GM19328 (cell line): ENCODE measurements around the gene GARNL3.
A peak's percentile ranks its signal among the peaks of the same experiment; 100 is the strongest.

Source experiments
- ATAC-seq: cut with Tn5 transposase; IDR thresholded peaks from one replicate; pipeline ENCODE4 v1.9.1; 2021; ENCODE audit warnings: mild to moderate bottlenecking, moderate library complexity; ENCODE audit not compliant: unreplicated experiment

Gene GARNL3

DNA sequence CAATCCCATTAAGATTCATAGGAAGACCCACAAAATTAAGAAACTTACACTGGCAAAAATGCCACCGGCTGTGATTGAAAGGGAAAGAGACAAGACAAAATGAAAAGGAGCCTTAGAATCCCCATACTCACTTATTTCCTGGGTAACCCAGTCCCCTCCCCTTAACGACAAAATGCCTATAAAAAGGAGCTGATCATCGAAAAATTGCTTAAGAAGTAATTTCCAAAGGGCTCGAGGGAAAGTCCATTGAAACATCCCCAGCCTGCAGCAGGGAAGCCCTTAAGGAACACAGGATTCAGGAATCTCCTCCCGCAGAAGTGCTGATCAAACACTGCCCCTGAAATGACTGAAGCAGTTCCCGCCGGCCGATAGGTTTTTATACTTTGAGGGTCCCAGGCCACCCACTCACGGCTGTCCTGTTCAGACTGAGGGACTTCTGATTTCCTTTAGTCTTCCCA is 158.9 kb downstream of the GARNL3 start:
- no peak for ATAC-seq

DNA sequence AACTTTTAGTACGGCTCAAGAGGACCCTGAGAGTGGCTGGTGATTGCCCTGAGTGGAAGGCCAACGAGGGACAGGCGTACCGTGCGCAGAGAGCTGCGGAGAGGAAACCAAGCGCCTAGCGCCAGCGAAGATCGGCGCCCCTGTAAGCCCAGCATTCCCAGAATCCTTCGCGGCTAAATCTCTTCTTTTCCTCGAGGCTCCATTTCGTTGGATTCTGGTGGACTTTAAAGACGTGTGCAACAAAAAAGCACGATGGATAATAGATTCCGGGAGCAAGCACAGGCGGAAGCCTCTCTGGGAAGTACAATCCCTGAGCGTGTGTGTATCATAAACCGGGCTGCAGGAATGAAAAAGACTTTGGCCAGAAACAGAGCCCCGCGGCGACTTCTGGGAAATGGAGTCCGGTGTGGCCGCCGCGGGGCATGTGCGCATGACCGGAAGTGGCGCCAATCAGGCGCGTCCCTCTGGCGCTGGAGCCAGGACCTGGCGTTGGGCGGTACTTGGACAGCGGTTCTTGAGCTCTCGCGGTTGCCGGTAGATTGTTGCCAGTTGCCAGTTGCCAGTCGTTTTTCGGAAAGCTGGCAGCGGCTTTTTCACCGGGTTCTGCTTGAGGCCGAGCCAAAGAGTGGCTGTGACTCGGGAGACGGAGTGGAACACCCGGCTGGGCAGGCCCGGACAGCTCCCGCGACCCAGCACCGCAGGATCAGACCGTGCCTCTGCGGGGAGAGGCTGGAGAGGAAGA is 159.5 kb downstream of the GARNL3 start, which contains the start of gene ZNF79:
Gene ZNF79 (plus strand): TSS at position 449 of the 742 bp plus-strand sequence. CDS start 406 bp downstream, outside the sequence.
- peak; percentile 77 for ATAC-seq

DNA sequence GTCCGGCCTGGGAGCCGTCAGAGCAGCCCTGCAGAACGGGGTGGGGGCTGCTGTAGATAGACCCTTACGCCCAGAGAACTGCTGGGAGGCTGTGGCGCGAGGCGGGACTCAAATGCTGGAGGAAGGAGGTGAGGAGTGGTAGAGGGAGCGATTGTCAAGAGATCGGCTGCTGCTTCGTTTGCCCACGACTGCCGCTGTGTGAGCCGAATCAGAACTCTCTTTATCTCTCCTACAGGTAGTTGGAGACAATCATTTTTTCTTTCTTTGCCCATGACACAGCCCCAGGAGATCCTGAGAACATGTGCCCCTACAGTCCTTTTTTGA is 160.1 kb downstream of the GARNL3 start:
- no peak for ATAC-seq

DNA sequence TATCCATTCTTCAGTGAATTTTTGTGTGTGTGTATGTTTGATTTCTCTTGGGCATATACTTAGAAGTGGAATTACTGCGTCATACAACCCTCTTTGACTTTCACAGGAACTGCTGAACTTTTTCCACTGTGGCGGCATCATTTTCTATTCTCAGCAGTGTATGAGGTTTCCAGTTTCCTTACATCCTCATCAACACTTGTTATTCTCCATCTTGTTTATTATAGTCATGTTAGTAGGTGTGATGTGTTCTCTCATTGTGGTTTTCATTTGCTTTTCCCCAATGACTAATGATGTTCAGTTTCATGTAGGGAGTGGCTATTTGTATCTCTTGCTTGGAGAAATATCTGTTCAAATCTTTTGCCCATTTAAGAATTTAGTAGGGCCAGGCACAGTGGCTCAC is 162.2 kb downstream of the GARNL3 start:
- no peak for ATAC-seq

DNA sequence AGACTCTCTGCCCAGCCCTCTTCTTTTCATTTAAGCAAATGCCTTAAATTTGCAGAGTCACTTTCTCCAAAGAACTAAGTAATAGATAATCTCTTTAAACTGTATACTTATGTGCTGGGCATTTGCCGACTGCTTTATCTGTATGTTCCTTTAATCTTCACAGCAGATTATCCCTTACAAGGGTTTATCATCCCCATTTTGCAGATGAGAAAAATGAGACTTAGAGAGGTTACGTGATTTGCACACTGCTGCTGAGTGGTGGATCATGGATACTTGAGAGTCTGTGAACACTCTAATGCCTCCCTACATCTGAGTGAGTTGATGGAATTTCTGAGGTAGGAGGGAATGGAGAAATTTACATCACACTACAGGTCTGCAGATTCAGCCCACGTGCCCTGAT is 163.8 kb downstream of the GARNL3 start:
- ATAC-seq: no peak

DNA sequence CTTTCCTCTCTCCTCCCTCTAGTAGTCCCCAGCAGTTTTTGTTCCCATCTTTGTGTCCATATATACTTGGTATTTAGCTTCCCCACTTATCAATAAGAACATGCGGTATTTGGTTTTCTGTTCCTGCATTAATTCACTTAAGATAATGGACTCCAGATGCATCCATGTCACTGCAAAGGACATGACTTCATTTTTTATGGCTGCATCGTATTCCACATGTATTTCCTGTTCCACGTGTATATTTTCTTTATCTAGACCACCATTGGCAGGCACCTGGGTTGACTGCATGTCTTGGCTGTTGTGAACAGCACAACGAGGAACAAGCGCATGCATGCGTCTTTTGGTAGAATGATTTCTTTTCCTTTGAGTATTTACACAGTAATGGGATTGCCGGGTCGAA is 165.8 kb downstream of the GARNL3 start:
- ATAC-seq: no peak

DNA sequence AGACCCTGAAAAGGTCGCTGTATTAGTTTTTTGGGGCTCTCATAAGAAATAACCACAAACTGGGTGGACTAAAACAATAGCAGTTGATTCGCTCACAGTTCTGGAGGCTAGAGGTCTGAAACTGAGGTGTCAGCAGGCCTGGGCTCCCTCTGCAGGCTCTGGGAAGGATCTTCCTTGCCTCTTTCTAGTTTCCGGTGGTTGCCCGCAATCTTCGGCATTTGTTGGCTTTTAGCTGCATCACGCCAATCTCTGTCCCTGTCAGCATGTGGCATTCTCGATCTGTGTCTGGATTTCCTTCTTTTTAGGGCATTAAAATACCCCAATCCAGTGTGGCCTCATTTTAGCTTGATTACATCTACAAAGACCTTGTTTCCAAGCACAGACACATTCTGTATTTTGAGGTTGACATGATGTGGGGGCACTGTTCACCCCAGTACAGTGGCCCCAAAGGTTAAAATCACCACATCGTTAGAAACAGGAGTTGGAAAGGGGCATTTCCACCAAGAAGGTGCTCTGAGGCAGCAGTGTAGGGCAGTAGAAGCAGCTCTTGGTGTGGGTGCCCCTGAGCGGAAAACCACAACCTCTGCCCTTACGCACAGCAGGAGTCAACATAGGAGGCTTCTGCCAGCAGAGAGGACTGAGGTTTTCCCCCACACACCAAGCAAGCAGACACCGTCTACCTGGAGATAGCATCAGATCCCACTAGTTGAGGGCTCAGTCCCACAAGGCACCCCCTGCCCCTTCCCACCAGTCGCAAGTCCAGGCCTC is 173.1 kb downstream of the GARNL3 start:
- no peak for ATAC-seq

DNA sequence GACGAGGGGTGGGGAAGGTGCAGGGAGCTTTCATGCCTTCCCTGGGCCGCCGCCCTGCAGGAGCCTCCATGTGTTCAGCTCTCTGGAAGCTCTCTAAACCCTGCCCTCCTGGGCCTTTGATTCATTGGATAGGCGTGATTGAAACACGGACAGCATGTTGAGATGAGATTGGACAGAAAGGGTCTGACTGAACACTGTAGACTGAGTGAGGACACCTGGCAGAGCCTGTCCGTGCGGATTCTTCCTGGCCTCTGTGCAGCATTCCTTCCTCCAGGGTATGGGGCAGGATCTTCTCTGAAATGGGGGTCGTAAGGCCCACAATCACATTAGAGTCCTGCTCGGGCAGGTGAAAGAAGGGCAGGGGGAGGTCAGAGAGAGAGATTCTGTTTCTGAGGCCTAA is 173.8 kb downstream of the GARNL3 start:
- ATAC-seq: no peak
